ENCODE measurements around the gene CWC22. TPM values are rescaled to one million over a fixed set of nuclear protein-coding genes. Genes with fewer than 3 reads are reported as not detected.
"Not testable (repeated sequence)": the region's sequence is repeated elsewhere in the genome, so short reads cannot be mapped to it uniquely, and the experiment has no call there.

Gene CWC22
- 41.1 TPM for polyA plus RNA-seq (2013, experiment 1 of 2)
- 40.9 TPM for polyA plus RNA-seq (2013, experiment 2 of 2)

DNA sequence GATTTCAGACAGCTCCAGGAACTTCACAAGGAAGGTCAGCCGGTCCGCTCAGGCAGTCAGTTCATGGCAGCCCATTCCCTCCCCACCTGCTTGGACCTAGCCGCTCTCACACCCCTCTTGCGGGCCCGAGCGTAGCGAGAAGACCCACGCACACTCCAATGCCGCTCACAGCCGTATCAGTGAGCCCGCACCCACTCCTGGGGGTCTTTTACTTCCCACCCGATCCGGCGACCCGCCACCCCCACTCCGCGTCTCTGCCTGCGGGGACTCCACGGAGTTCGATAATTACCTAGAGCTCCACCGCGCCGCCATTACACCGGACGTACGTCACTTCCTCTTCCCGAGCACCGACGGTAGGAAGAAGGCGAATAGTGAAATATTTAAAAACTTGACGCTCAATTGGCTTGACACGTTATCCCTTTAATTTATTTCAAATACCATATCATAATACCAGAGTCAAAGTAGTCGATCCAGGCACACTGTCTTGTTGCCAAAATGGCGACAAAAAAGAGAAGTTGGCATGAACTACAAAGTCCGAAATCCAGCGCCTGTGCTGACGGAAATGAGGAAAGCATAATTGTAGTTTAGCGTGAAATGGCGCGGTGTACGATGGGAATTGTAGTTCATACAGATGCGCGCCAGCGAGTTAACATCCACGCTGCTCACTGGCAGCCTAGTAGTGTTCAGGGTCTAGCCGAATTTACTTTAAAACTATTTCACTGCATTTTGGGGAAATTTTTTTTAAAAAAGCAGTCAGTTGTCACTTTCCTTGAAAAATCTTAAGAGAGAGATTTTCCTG is at the start of gene CWC22:
TSS of gene CWC22 (minus strand) at position 517 of the 799 bp plus-strand sequence. CDS start 13,956 bp downstream, outside the sequence.
- Histone ChIP-seq H3K9ac (ENCODE audit: low read depth, low read length, poor library complexity) (peak within 1 kb of the TSS; percentile 94), H3K27me3 (ENCODE audit: control insufficient read depth in 3 of 3, insufficient read depth in 3 of 3, low read depth in 1 of 3, low read length in 3 of 3) (peaks cover 0 to 9% (median 0%) of the 10 kb centered on the region in 3 experiments), H4K8ac (ENCODE audit: low read depth, low read length) (no peak within 1 kb of the TSS), H3K14ac (ENCODE audit: low read length) (peak within 1 kb of the TSS; percentile 64), H3K23ac (ENCODE audit: low read depth, low read length, poor library complexity) (peak within 1 kb of the TSS; percentile 82), H3K27ac (replicated peaks; ENCODE audit: low read length) (no peak within 1 kb of the TSS), H2BK5ac (ENCODE audit: low read length) (peak within 1 kb of the TSS; percentile 35), H3K9me3 (replicated peaks in 1 of 2; ENCODE audit: control insufficient read depth in 2 of 2, insufficient read depth in 1 of 2, low read depth in 1 of 2, low read length in 2 of 2) (no peaks in the 10 kb centered on the region), H3K4me3 (ENCODE audit: low read length in 2 of 2) (peak within 1 kb of the TSS; percentile 86 to 98), H2BK120ac (ENCODE audit: low read depth, low read length) (peak within 1 kb of the TSS; percentile 45), H3K36me3 (replicated peaks in 1 of 2; ENCODE audit: control insufficient read depth in 2 of 2, insufficient read depth in 2 of 2, low read length in 2 of 2) (peaks cover 1 to 12% of the 10 kb centered on the region in 2 donors), H3K4ac (ENCODE audit: low read length) (no peak within 1 kb of the TSS), H3K4me1 (ENCODE audit: control insufficient read depth in 2 of 2, insufficient read depth in 1 of 2, low read depth in 1 of 2, low read length in 2 of 2) (peaks cover 3 to 6% of the 10 kb centered on the region in 2 donors), H2BK15ac (ENCODE audit: low read length) (peak within 1 kb of the TSS; percentile 28), H2AFZ (ENCODE audit: low read length) (peak within 1 kb of the TSS; percentile 87), H3K79me1 (ENCODE audit: low read depth, low read length) (peaks cover 2% of the 10 kb centered on the region), H2BK12ac (ENCODE audit: low read length) (no peak within 1 kb of the TSS), H3K18ac (ENCODE audit: low read length) (peak within 1 kb of the TSS; percentile 93), H2AK5ac (ENCODE audit: low read depth, low read length) (peak within 1 kb of the TSS; percentile 47), H3K4me2 (ENCODE audit: insufficient read depth, low read length, poor library complexity, severe bottlenecking) (peak within 1 kb of the TSS; percentile 68), H4K91ac (ENCODE audit: low read depth, low read length, poor library complexity) (no peak within 1 kb of the TSS)
- peak; percentile 83 for DNase-seq (ENCODE audit: low spot score)
- WGBS, 2 donors (ENCODE audit: extremely low coverage in 2 of 2, insufficient read length in 2 of 2, insufficient replicate concordance in 1 of 2) = no CpG with 5 or more reads among the region's 46 CpGs

- Histone ChIP-seq H3K4me1 (ENCODE audit: control insufficient read depth in 2 of 2, insufficient read depth in 1 of 2, low read depth in 1 of 2, low read length in 2 of 2) (peaks cover 4 to 20% of the 10 kb centered on the region in 2 donors), H2BK5ac (ENCODE audit: low read length) (no peak overlapping the region), H2BK12ac (ENCODE audit: low read length) (no peak overlapping the region), H3K23ac (ENCODE audit: low read depth, low read length, poor library complexity) (no peak overlapping the region), H3K4me3 (ENCODE audit: low read length in 2 of 2) (no peak overlapping the region), H3K4ac (ENCODE audit: low read length) (no peak overlapping the region), H3K79me1 (ENCODE audit: low read depth, low read length) (no peaks in the 10 kb centered on the region), H4K8ac (ENCODE audit: low read depth, low read length) (no peak overlapping the region), H4K91ac (ENCODE audit: low read depth, low read length, poor library complexity) (no peak overlapping the region), H2BK15ac (ENCODE audit: low read length) (no peak overlapping the region), H2AFZ (ENCODE audit: low read length) (peak overlapping the region; percentile 68), H3K27ac (replicated peaks; ENCODE audit: low read length) (peak overlapping the region; percentile 97), H3K27me3 (ENCODE audit: control insufficient read depth in 3 of 3, insufficient read depth in 3 of 3, low read depth in 1 of 3, low read length in 3 of 3) (no peaks in the 10 kb centered on the region), H2AK5ac (ENCODE audit: low read depth, low read length) (no peak overlapping the region), H3K9ac (ENCODE audit: low read depth, low read length, poor library complexity) (no peak overlapping the region), H3K4me2 (ENCODE audit: insufficient read depth, low read length, poor library complexity, severe bottlenecking) (no peak overlapping the region), H3K18ac (ENCODE audit: low read length) (no peak overlapping the region), H3K36me3 (replicated peaks in 1 of 2; ENCODE audit: control insufficient read depth in 2 of 2, insufficient read depth in 2 of 2, low read length in 2 of 2) (no peaks in the 10 kb centered on the region), H3K9me3 (replicated peaks in 1 of 2; ENCODE audit: control insufficient read depth in 2 of 2, insufficient read depth in 1 of 2, low read depth in 1 of 2, low read length in 2 of 2) (no peaks in the 10 kb centered on the region), H3K14ac (ENCODE audit: low read length) (no peak overlapping the region), H2BK120ac (ENCODE audit: low read depth, low read length) (no peak overlapping the region)
- no CpG with 5 or more reads among the region's 15 CpGs for WGBS, 2 donors (ENCODE audit: extremely low coverage in 2 of 2, insufficient read length in 2 of 2, insufficient replicate concordance in 1 of 2)
- peak; percentile 91 for DNase-seq (ENCODE audit: low spot score)
Observed at GRCh38 chr2:180056367-180057118, 49.4 kb upstream of the CWC22 start.

- H3K36me3 ChIP-seq (replicated peaks in 1 of 2; ENCODE audit: control insufficient read depth in 2 of 2, insufficient read depth in 2 of 2, low read length in 2 of 2); H3K14ac ChIP-seq (ENCODE audit: low read length); H2BK12ac ChIP-seq (ENCODE audit: low read length); H4K8ac ChIP-seq (ENCODE audit: low read depth, low read length); H3K79me1 ChIP-seq (ENCODE audit: low read depth, low read length); H3K9me3 ChIP-seq (replicated peaks in 1 of 2; ENCODE audit: control insufficient read depth in 2 of 2, insufficient read depth in 1 of 2, low read depth in 1 of 2, low read length in 2 of 2); H3K18ac ChIP-seq (ENCODE audit: low read length); H2BK15ac ChIP-seq (ENCODE audit: low read length); H2BK5ac ChIP-seq (ENCODE audit: low read length); H2BK120ac ChIP-seq (ENCODE audit: low read depth, low read length); H3K4me2 ChIP-seq (ENCODE audit: insufficient read depth, low read length, poor library complexity, severe bottlenecking); H3K23ac ChIP-seq (ENCODE audit: low read depth, low read length, poor library complexity); H4K91ac ChIP-seq (ENCODE audit: low read depth, low read length, poor library complexity); DNase-seq (ENCODE audit: low spot score); H3K4ac ChIP-seq (ENCODE audit: low read length); H3K4me3 ChIP-seq (ENCODE audit: low read length in 2 of 2); H3K9ac ChIP-seq (ENCODE audit: low read depth, low read length, poor library complexity); H2AK5ac ChIP-seq (ENCODE audit: low read depth, low read length); H3K27me3 ChIP-seq (ENCODE audit: control insufficient read depth in 3 of 3, insufficient read depth in 3 of 3, low read depth in 1 of 3, low read length in 3 of 3); H2AFZ ChIP-seq (ENCODE audit: low read length): not testable (repeated sequence)
- WGBS, 2 donors (ENCODE audit: extremely low coverage in 2 of 2, insufficient read length in 2 of 2, insufficient replicate concordance in 1 of 2) = no CpG with 5 or more reads among the region's 1 CpG
- Histone ChIP-seq H3K4me1 (ENCODE audit: control insufficient read depth in 2 of 2, insufficient read depth in 1 of 2, low read depth in 1 of 2, low read length in 2 of 2) (peaks cover 4 to 18% of the 10 kb centered on the region in 2 donors), H3K27ac (replicated peaks; ENCODE audit: low read length) (peak overlapping the region; percentile 38)
Observed at GRCh38 chr2:180054576-180054975, 47.5 kb upstream of the CWC22 start.

GRCh38 chr2:180050246-180050645 is 43.1 kb upstream of the CWC22 start:
- Histone ChIP-seq H2AFZ (ENCODE audit: low read length) (no peak overlapping the region), H2BK12ac (ENCODE audit: low read length) (no peak overlapping the region), H3K27ac (replicated peaks; ENCODE audit: low read length) (no peak overlapping the region), H3K36me3 (replicated peaks in 1 of 2; ENCODE audit: control insufficient read depth in 2 of 2, insufficient read depth in 2 of 2, low read length in 2 of 2) (no peaks in the 10 kb centered on the region), H3K4me1 (ENCODE audit: control insufficient read depth in 2 of 2, insufficient read depth in 1 of 2, low read depth in 1 of 2, low read length in 2 of 2) (no peaks in the 10 kb centered on the region), H3K27me3 (ENCODE audit: control insufficient read depth in 3 of 3, insufficient read depth in 3 of 3, low read depth in 1 of 3, low read length in 3 of 3) (no peaks in the 10 kb centered on the region), H3K18ac (ENCODE audit: low read length) (no peak overlapping the region), H2BK15ac (ENCODE audit: low read length) (no peak overlapping the region), H4K8ac (ENCODE audit: low read depth, low read length) (no peak overlapping the region), H3K23ac (ENCODE audit: low read depth, low read length, poor library complexity) (no peak overlapping the region), H3K4me3 (ENCODE audit: low read length in 2 of 2) (no peak overlapping the region), H4K91ac (ENCODE audit: low read depth, low read length, poor library complexity) (no peak overlapping the region), H3K4ac (ENCODE audit: low read length) (no peak overlapping the region), H3K9ac (ENCODE audit: low read depth, low read length, poor library complexity) (no peak overlapping the region), H2BK5ac (ENCODE audit: low read length) (no peak overlapping the region), H2BK120ac (ENCODE audit: low read depth, low read length) (no peak overlapping the region), H3K4me2 (ENCODE audit: insufficient read depth, low read length, poor library complexity, severe bottlenecking) (no peak overlapping the region), H3K79me1 (ENCODE audit: low read depth, low read length) (no peaks in the 10 kb centered on the region), H3K9me3 (replicated peaks in 1 of 2; ENCODE audit: control insufficient read depth in 2 of 2, insufficient read depth in 1 of 2, low read depth in 1 of 2, low read length in 2 of 2) (no peaks in the 10 kb centered on the region), H3K14ac (ENCODE audit: low read length) (no peak overlapping the region), H2AK5ac (ENCODE audit: low read depth, low read length) (no peak overlapping the region)
- DNase-seq (ENCODE audit: low spot score) = no peak
- WGBS, 2 donors (ENCODE audit: extremely low coverage in 2 of 2, insufficient read length in 2 of 2, insufficient replicate concordance in 1 of 2) = no CpG with 5 or more reads among the region's 3 CpGs

Data from neuronal stem cell (in vitro differentiated cells).